DOHH2 (cell line): ENCODE data around the gene MOV10.

Experiments used
- H3F3A ChIP-seq: fragments of 200-600 bp; sonication (generic), shearing (Covaris generic); 2 replicates; pipeline ENCODE4 v1.6.0; 2016; ENCODE audit warnings: antibody characterized with exemption, mild to moderate bottlenecking; ENCODE audit not compliant: control insufficient read depth, insufficient read depth
- H3K27ac ChIP-seq: fragments of 200-600 bp; sonication (generic); 2 replicates; pipeline ENCODE4 v1.5.1; 2014; ENCODE audit warnings: low read depth, mild to moderate bottlenecking, low read length, moderate library complexity
- H3K27me3 ChIP-seq: fragments of 200-600 bp; sonication (generic); 2 replicates; pipeline ENCODE4 v1.6.1; 2014; ENCODE audit warnings: mild to moderate bottlenecking, low read length, mixed read lengths; ENCODE audit not compliant: control insufficient read depth
- H3K36me3 ChIP-seq: fragments of 200-600 bp; sonication (generic); 2 replicates; pipeline ENCODE4 v1.6.1; 2014; ENCODE audit warnings: mild to moderate bottlenecking, low read length, moderate library complexity, mixed read lengths; ENCODE audit not compliant: control insufficient read depth
- H3K4me1 ChIP-seq: fragments of 200-600 bp; sonication (generic); 2 replicates; pipeline ENCODE4 v1.6.1; 2014; ENCODE audit warnings: mild to moderate bottlenecking, low read length, mixed read lengths; ENCODE audit not compliant: control insufficient read depth
- H3K4me2 ChIP-seq: fragments of 200-600 bp; sonication (generic); 2 replicates; pipeline ENCODE4 v1.6.0; 2014; ENCODE audit warnings: mild to moderate bottlenecking, low read length, moderate library complexity
- H3K4me3 ChIP-seq: fragments of 200-600 bp; sonication (generic); 2 replicates; pipeline ENCODE4 v1.5.1; 2014; ENCODE audit warnings: mild to moderate bottlenecking, low read length, mixed read lengths
- H3K79me2 ChIP-seq: fragments of 200-600 bp; sonication (generic); 2 replicates; pipeline ENCODE4 v1.6.1; 2014; ENCODE audit warnings: mild to moderate bottlenecking, low read length, mixed read lengths; ENCODE audit not compliant: control insufficient read depth
- H3K9me2 ChIP-seq: fragments of 200-600 bp; sonication (generic); replicated peaks from 2 replicates; pipeline ENCODE4 v1.6.1; 2014; ENCODE audit warnings: mild to moderate bottlenecking, low read length, mixed read lengths; ENCODE audit not compliant: control insufficient read depth
- H3K9me3 ChIP-seq: fragments of 200-600 bp; sonication (generic); 2 replicates; pipeline ENCODE4 v1.6.1; 2014; ENCODE audit warnings: antibody characterized with exemption, low read length, mixed read lengths; ENCODE audit not compliant: control insufficient read depth, insufficient read depth
- H4K20me1 ChIP-seq: fragments of 200-600 bp; sonication (generic); 2 replicates; pipeline ENCODE4 v1.6.0; 2014; ENCODE audit warnings: low read depth, mild to moderate bottlenecking, antibody characterized with exemption, low read length, moderate library complexity; ENCODE audit not compliant: control insufficient read depth, insufficient read depth
- EZH2phosphoT487 ChIP-seq: fragments of 200-600 bp; sonication (generic); IDR thresholded peaks from 2 replicates; pipeline ENCODE4 v1.6.1; 2017; ENCODE audit warnings: borderline replicate concordance, mild to moderate bottlenecking, antibody characterized with exemption, low read length, moderate library complexity, mixed read lengths
- TF ChIP-seq, protein P1 (sequence below): fragments of 200-600 bp; sonication (generic); IDR thresholded peaks from one replicate; pipeline ENCODE4 v1.5.1; 2014; ENCODE audit warnings: antibody characterized with exemption, mild to moderate bottlenecking, low read depth, low read length; ENCODE audit not compliant: poor library complexity, severe bottlenecking

MOV10 gene

DNA sequence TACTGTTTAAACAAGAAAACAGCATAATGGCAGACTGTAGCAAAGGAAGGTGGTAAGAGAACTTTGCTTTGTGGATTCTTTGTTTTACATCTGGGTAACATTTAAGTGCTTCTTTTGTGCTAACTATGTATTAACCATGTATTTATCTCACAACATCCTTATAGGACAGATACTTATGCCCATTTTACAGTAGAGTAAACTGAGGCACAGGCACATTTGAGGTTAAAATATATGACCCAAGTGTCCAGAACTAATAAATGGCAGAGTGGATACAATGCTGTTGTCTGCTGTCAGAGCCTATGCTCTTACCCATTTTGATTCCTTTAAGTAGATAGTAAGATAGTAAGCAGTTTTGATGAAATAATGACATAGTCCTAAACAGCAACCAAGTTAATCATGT is 47.6 kb upstream of the MOV10 start:
- Histone ChIP-seq H3K9me3 (no peaks in the 10 kb centered on the region), H3K79me2 (peaks cover 98% of the 10 kb centered on the region), H3K4me3 (no peak overlapping the region), H3K9me2 (no peaks in the 10 kb centered on the region), H3F3A (peaks cover 8% of the 10 kb centered on the region), H3K4me1 (peaks cover 65% of the 10 kb centered on the region), H3K4me2 (no peak overlapping the region), H3K27ac (no peak overlapping the region), H3K36me3 (peaks cover 80% of the 10 kb centered on the region), H3K27me3 (no peaks in the 10 kb centered on the region), H4K20me1 (peaks cover 45% of the 10 kb centered on the region)
- TF ChIP-seq EZH2phosphoT487 = no peak
- TF ChIP-seq, protein P1, sequence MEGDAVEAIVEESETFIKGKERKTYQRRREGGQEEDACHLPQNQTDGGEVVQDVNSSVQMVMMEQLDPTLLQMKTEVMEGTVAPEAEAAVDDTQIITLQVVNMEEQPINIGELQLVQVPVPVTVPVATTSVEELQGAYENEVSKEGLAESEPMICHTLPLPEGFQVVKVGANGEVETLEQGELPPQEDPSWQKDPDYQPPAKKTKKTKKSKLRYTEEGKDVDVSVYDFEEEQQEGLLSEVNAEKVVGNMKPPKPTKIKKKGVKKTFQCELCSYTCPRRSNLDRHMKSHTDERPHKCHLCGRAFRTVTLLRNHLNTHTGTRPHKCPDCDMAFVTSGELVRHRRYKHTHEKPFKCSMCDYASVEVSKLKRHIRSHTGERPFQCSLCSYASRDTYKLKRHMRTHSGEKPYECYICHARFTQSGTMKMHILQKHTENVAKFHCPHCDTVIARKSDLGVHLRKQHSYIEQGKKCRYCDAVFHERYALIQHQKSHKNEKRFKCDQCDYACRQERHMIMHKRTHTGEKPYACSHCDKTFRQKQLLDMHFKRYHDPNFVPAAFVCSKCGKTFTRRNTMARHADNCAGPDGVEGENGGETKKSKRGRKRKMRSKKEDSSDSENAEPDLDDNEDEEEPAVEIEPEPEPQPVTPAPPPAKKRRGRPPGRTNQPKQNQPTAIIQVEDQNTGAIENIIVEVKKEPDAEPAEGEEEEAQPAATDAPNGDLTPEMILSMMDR = no peak

DNA sequence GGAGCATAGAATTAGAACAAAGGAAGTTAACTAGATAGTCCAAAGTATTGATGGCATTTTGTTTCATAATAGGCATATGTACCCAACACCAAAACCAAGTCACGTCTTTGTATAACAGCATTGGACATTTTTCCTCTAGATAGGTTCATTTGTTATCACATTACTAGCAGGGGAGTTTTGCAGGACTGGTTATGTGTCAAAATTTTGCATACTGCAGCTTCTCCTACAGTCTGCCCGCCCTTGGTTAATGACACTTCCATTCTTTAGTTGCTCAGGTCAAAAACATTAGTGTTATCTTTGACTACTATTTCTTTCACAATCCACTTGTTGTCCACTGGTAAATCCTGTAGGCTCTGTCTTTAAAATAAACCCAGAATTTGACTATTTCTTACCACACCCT is 45.9 kb upstream of the MOV10 start:
- TF ChIP-seq EZH2phosphoT487 = no peak
- TF ChIP-seq, protein P1 = no peak
- H3K27me3 ChIP-seq = no peaks in the 10 kb centered on the region
- H3K9me3 ChIP-seq = no peaks in the 10 kb centered on the region
- H3K36me3 ChIP-seq = peaks cover 85% of the 10 kb centered on the region
- no peak overlapping the region for H3K4me2 ChIP-seq
- H3F3A ChIP-seq = no peaks in the 10 kb centered on the region; the same call in 1 of the 2 replicates
- H3K79me2 ChIP-seq = peaks cover 100% of the 10 kb centered on the region
- peaks cover 70% of the 10 kb centered on the region for H3K4me1 ChIP-seq
- H3K4me3 ChIP-seq = no peak overlapping the region
- H3K27ac ChIP-seq = no peak overlapping the region
- H3K9me2 ChIP-seq = no peaks in the 10 kb centered on the region
- H4K20me1 ChIP-seq = peaks cover 52% of the 10 kb centered on the region

DNA sequence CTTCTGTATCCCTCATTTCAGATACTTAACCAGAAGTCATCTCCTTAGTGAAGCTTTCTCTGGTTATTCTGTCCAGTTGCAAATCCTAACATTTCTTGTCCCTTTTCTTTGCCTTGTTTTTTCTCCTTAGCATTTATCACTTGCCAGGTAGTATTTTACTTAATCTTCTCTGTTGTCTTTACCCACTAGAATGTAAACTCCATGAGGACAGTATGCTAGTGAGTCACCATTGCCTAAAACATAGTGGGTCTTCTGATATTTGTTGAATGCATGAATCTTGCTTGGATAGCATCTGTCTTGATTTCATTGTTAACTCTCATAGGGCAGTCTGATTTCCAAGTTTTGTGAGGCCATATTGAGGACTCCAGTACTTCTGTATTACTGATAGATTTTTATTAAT is 45.2 kb upstream of the MOV10 start:
- H3K27me3 ChIP-seq = no peaks in the 10 kb centered on the region
- H3K4me1 ChIP-seq = peaks cover 73% of the 10 kb centered on the region
- no peak overlapping the region for H3K4me3 ChIP-seq
- no peak overlapping the region for H3K4me2 ChIP-seq
- H3K9me3 ChIP-seq = no peaks in the 10 kb centered on the region
- H4K20me1 ChIP-seq = peaks cover 53% of the 10 kb centered on the region
- no peaks in the 10 kb centered on the region for H3K9me2 ChIP-seq
- peaks cover 5% of the 10 kb centered on the region for H3F3A ChIP-seq
- peaks cover 89% of the 10 kb centered on the region for H3K36me3 ChIP-seq
- peaks cover 100% of the 10 kb centered on the region for H3K79me2 ChIP-seq
- TF ChIP-seq, protein P1 = no peak
- TF ChIP-seq EZH2phosphoT487 = no peak
- no peak overlapping the region for H3K27ac ChIP-seq

- TF ChIP-seq, protein P1 = no peak
- H3K4me2 ChIP-seq = peak overlapping the region; percentile 44
Observed at GRCh38 chr1:112633628-112634027, 40.8 kb upstream of the MOV10 start.

More at GRCh38 chr1:112633628-112634027, 40.8 kb upstream of the MOV10 start:
- Histone ChIP-seq H3K27ac (peak overlapping the region; percentile 19; the same call in 1 of the 2 replicates), H3F3A (peaks cover 16% of the 10 kb centered on the region), H3K36me3 (peaks cover 74% of the 10 kb centered on the region), H3K27me3 (no peaks in the 10 kb centered on the region), H3K4me3 (peak overlapping the region; percentile 26; the same call in 1 of the 2 replicates), H3K4me1 (peaks cover 68% of the 10 kb centered on the region), H3K9me3 (no peaks in the 10 kb centered on the region), H4K20me1 (peaks cover 45% of the 10 kb centered on the region), H3K9me2 (no peaks in the 10 kb centered on the region), H3K79me2 (peaks cover 100% of the 10 kb centered on the region)
